ENCODE data around the gene SLC16A2.

The SLC16A2 gene

GRCh38 chrX:74500555-74500954 lies 79.3 kb downstream of the SLC16A2 start:
- H3K9ac ChIP-seq (ENCODE audit: low read length): no peak overlapping the region
- no peaks in the 10 kb centered on the region for H3F3A ChIP-seq (ENCODE audit: insufficient read depth, low read length)
- no peaks in the 10 kb centered on the region for H4K20me1 ChIP-seq (ENCODE audit: insufficient read depth, low read length)
- H3K27me3 ChIP-seq (replicated peaks; ENCODE audit: insufficient read depth, low read length): no peaks in the 10 kb centered on the region
- H3K4me1 ChIP-seq (ENCODE audit: low read length): no peaks in the 10 kb centered on the region
- no peaks in the 10 kb centered on the region for H3K9me3 ChIP-seq (replicated peaks; ENCODE audit: insufficient read depth, low read length)
- no peaks in the 10 kb centered on the region for H3K79me2 ChIP-seq (ENCODE audit: low read length)
- H2AFZ ChIP-seq (ENCODE audit: low read length): no peak overlapping the region
- no peak overlapping the region for H3K4me3 ChIP-seq (ENCODE audit: low read length)
- no peak for TF ChIP-seq CTCF (IDR thresholded peaks at IDR 0.05; ENCODE audit: low read length)
- TF ChIP-seq EZH2 (optimal IDR thresholded peaks at IDR 0.05; ENCODE audit: low read depth, low read length): no peak
- TF ChIP-seq EZH2phosphoT487 (IDR thresholded peaks at IDR 0.05; ENCODE audit: low read length): no peak
- H3K36me3 ChIP-seq (replicated peaks; ENCODE audit: insufficient read depth, low read length): no peaks in the 10 kb centered on the region
- no peak for DNase-seq
- H3K27ac ChIP-seq (ENCODE audit: low read length): no peak overlapping the region
- H3K9me2 ChIP-seq (replicated peaks; ENCODE audit: insufficient read depth, low read length): no peaks in the 10 kb centered on the region
- no peak overlapping the region for H3K4me2 ChIP-seq (ENCODE audit: low read depth, low read length)

GRCh38 chrX:74505437-74505836 lies 84.1 kb downstream of the SLC16A2 start:
- Histone ChIP-seq H3K36me3 (replicated peaks; ENCODE audit: insufficient read depth, low read length) (no peaks in the 10 kb centered on the region), H3K79me2 (ENCODE audit: low read length) (no peaks in the 10 kb centered on the region), H3K27me3 (replicated peaks; ENCODE audit: insufficient read depth, low read length) (no peaks in the 10 kb centered on the region), H3K4me1 (ENCODE audit: low read length) (no peaks in the 10 kb centered on the region), H4K20me1 (ENCODE audit: insufficient read depth, low read length) (no peaks in the 10 kb centered on the region), H2AFZ (ENCODE audit: low read length) (no peak overlapping the region), H3K4me3 (ENCODE audit: low read length) (no peak overlapping the region), H3K4me2 (ENCODE audit: low read depth, low read length) (no peak overlapping the region), H3K9me3 (replicated peaks; ENCODE audit: insufficient read depth, low read length) (no peaks in the 10 kb centered on the region), H3F3A (ENCODE audit: insufficient read depth, low read length) (no peaks in the 10 kb centered on the region), H3K27ac (ENCODE audit: low read length) (no peak overlapping the region), H3K9ac (ENCODE audit: low read length) (no peak overlapping the region), H3K9me2 (replicated peaks; ENCODE audit: insufficient read depth, low read length) (no peaks in the 10 kb centered on the region)
- TF ChIP-seq EZH2 (optimal IDR thresholded peaks at IDR 0.05; ENCODE audit: low read depth, low read length) (no peak), CTCF (IDR thresholded peaks at IDR 0.05; ENCODE audit: low read length) (no peak), EZH2phosphoT487 (IDR thresholded peaks at IDR 0.05; ENCODE audit: low read length) (no peak)
- no peak for DNase-seq

GRCh38 chrX:74506317-74507115 lies 85.2 kb downstream of the SLC16A2 start:
- no peaks in the 10 kb centered on the region for H3F3A ChIP-seq (ENCODE audit: insufficient read depth, low read length)
- no peak overlapping the region for H3K4me2 ChIP-seq (ENCODE audit: low read depth, low read length)
- no peaks in the 10 kb centered on the region for H3K27me3 ChIP-seq (replicated peaks; ENCODE audit: insufficient read depth, low read length)
- H2AFZ ChIP-seq (ENCODE audit: low read length): no peak overlapping the region
- no peaks in the 10 kb centered on the region for H4K20me1 ChIP-seq (ENCODE audit: insufficient read depth, low read length)
- H3K9me3 ChIP-seq (replicated peaks; ENCODE audit: insufficient read depth, low read length): no peaks in the 10 kb centered on the region
- DNase-seq: no peak
- H3K36me3 ChIP-seq (replicated peaks; ENCODE audit: insufficient read depth, low read length): no peaks in the 10 kb centered on the region
- H3K4me3 ChIP-seq (ENCODE audit: low read length): no peak overlapping the region
- H3K79me2 ChIP-seq (ENCODE audit: low read length): no peaks in the 10 kb centered on the region
- no peaks in the 10 kb centered on the region for H3K4me1 ChIP-seq (ENCODE audit: low read length)
- H3K9me2 ChIP-seq (replicated peaks; ENCODE audit: insufficient read depth, low read length): no peaks in the 10 kb centered on the region
- TF ChIP-seq EZH2phosphoT487 (IDR thresholded peaks at IDR 0.05; ENCODE audit: low read length) (no peak), EZH2 (optimal IDR thresholded peaks at IDR 0.05; ENCODE audit: low read depth, low read length) (no peak), CTCF (IDR thresholded peaks at IDR 0.05; ENCODE audit: low read length) (no peak)
- no peak overlapping the region for H3K9ac ChIP-seq (ENCODE audit: low read length)
- no peak overlapping the region for H3K27ac ChIP-seq (ENCODE audit: low read length)

All from MM.1S (cell line).